COLO668 (cell line): ENCODE data around the gene FBXO46.
"Not testable (repeated sequence)": the region's sequence is repeated elsewhere in the genome, so short reads cannot be mapped to it uniquely, and the experiment has no call there.

ENCODE experiments used
- DNase-seq: peaks from one replicate; lab custom pipeline; 2025; ENCODE audit not compliant: unreplicated experiment; lab: John Stamatoyannopoulos, UW

The FBXO46 gene

DNA sequence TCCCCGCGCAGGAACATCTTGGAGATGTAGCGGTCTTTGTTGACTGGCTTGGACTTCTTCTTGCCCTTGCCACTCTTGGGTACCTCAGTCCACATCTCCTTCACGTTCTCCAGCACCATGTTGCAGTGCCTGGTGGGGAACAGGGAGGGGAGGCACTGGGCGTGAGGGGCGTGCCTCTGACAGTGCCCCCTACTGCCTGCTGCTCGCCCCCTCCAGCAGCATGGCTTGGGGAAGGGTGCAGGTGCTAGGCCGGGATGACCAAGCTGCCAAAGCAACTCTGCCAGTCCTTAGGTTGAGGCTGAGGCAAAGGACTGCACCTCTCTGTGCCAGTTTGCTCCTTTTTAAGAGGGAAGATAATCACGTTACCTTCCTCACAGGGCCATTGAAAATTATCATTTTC lies 43.1 kb downstream of the FBXO46 start:
- no peak for DNase-seq

DNA sequence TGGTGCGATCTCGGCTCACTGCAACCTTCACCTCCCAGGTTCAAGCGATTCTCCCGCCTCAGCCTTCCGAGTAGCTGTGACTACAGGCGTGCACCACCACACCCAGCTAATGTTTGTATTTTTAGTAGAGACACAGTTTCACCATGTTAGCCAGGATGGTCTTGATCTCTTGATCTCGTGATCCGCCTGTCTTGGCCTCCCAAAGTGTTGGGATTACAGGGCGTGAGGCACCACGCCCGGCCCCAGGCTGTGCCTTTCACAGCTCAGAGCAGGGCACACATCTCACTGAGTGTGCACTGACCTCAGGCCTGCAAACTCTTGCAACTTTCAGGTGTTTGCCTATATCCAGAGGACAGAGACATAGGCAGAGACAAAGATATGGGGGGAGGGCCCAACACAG lies 45.7 kb downstream of the FBXO46 start:
- DNase-seq: not testable (repeated sequence)

DNA sequence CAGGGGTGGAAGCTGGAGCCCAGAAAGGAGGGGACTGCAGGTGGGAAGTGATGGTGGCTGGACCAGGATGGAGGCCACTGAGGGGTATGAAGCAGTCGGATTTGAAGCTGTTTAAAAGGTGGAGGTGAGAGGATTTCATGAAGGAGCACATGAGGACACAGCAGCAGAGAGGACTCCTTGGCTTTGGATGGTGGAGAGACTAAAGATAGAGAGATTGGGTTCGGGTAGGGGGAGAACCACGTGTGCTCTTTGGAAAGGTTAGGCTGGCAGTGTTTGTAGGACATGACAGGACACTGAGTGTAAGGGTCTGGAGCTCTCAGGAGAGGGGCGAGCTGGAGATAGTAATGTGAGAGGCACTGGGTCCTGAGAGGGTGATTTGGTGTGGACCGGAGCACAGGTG lies 47.8 kb downstream of the FBXO46 start:
- DNase-seq: no peak

DNA sequence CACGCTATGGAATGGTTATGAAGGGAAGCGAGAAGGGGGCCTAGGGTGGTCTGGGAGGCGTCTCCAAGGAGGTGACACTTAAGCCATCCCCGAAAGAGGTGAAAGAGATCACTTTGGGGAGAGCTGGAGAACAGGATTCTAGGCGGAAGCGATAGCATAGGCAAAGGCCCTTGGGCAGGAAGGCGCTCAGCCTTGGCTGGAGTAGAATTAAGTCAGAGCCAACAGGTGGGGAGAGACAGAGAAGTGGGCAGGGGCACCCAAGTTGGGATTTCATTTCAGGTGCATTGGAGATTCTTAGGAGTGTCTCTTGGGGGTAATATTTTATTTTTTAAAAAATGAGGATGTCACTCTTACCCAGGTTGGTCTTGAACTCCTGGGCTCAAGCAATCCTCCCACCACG lies 48.6 kb downstream of the FBXO46 start:
- no peak for DNase-seq

DNA sequence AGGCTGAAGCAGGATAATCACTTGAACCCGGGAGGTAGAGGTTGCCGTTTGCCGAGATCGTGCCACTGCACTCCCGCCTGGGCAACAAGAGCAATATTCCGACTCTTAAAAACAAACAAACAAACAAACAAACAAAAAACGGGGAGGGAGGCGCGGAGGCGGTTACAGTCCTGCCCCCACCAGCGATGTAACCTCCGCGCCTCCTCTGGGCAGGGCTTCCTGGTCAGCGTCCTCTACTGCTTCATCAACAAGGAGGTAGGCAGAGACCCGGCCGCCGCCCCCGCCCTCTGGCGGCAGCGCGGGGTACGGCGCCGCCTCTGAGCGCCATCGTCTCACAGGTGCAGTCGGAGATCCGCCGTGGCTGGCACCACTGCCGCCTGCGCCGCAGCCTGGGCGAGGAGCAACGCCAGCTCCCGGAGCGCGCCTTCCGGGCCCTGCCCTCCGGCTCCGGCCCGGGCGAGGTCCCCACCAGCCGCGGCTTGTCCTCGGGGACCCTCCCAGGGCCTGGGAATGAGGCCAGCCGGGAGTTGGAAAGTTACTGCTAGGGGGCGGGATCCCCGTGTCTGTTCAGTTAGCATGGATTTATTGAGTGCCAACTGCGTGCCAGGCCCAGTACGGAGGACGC lies 49.2 kb downstream of the FBXO46 start:
- DNase-seq: peak; percentile 86

DNA sequence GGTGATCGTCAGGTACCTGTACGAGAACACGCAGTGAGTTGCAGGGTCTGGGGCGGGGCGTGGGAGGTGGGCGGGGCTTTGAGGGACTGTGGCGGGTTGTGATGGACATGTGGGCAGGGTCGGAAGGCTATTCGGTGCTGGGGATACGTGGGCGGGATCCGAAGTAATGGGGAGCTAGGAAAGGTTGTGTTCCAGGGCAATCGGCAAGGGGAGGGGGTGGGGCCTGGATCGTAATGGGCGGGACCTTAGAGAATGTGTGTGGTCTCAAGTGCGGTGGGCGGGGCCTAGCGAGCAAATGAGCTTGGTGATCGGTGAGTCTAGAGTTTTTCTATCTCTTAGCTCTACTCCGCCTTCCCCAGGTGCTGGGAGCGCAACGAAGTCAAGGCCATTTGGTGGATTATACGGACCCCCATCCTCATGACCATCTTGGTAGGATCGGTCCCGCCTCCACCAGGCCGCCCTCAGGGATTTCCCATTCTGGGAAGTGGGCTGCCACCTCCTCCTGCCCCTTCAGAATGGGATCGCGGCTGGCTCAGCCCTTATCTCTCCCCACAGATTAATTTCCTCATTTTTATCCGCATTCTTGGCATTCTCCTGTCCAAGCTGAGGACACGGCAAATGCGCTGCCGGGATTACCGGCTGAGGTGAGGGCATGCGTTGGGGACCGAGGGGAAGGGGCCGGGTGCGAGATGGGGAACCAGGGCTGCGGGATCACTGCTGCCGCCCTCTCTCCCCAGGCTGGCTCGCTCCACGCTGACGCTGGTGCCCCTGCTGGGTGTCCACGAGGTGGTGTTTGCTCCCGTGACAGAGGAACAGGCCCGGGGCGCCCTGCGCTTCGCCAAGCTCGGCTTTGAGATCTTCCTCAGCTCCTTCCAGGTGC lies 53.1 kb downstream of the FBXO46 start:
- peak; percentile 19 for DNase-seq

DNA sequence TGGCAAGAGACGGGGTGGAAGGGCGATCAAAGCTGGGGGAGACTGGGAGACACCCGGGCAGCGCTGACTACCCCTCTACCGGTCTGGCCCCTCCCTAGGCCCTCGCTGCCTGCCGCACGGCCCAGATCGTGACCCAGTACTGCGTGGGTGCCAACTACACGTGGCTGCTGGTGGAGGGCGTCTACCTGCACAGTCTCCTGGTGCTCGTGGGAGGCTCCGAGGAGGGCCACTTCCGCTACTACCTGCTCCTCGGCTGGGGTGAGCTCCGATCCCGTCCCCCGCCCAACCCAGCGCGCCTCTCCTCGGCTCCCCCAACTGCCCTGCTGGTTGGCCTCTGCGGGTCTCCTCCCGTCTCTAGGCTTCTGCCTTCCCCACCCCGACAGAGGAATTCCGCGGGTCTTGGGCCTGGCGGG lies 53.8 kb downstream of the FBXO46 start:
- DNase-seq: no peak

DNA sequence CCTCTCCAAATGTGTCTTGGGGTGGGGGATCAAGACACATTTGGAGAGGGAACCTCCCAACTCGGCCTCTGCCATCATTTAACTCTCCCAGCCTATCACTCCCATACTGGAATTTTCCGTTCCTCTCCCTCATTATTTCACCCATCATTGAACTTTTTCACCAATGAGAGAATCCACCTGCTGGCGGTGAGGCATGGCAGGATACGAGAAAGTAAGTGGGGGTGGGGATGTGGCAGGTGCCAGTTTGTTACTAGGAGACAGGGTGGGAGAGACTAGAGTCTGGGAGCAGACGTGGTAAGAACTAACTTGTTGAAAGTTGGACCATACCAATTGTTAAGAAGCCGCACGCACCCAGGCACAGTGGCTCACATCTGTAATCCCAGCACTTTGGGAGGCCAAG lies 55.8 kb downstream of the FBXO46 start:
- peak; percentile 8 for DNase-seq

DNA sequence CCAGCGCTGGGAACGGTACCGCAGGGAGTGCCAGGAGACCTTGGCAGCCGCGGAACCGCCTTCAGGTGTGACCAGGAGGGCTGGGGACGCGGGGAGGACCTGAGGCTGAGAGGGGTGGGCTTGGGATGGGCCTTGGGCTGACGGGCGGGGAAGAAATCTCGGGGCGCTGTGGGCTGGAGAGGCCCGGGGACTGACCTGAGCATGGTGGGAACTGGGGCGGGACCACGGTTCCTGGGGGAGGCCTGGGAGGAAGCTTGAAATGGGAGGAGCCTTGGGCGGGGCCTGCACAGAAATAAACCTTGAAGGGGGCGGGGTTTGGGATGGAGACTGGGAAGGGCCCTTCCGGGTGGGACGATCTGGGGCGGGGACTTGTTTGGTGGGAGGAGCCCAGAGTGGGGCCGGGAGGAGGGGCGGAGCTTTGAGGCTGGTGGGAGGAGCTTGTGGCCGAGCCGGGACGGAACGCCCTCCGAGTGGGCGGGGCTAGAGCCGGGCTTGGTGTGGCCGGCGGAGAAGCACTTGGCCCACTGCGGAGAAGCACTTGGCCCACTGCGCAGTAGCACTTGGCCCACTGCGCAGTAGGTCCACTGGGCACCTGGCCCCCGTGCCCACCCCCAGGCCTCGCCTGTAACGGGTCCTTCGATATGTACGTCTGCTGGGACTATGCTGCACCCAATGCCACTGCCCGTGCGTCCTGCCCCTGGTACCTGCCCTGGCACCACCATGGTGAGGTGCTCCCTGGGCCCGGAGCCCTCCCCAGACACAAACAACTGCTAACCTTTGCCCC lies 59.8 kb downstream of the FBXO46 start:
- DNase-seq: peak; percentile 21

DNA sequence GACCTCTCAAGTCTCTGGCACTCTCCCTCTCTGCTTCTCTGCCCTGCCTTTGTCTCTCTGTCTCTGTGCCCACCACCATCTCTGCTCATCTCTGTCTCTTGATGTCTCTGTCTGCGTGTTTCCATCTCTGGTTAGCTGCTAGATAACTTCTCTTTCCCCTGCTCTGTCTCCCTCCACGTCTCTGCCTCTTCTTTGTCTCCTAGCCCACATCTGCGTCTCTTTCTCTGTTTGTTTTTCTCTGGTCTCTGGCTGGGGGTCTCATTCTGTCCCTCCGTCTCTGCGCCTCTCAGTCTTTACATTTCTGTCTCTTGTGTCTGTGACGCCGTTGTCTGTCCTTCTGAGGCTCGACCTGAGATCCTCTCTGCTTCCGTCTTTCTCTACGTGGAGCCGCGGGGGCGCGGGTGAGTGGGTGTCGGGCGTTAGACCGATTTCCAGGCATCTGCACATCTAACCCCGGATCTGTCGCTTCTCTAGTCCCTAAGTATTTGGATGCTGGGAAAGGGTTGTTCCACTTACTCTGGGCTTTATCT lies 62.3 kb downstream of the FBXO46 start:
- peak; percentile 52 for DNase-seq

DNA sequence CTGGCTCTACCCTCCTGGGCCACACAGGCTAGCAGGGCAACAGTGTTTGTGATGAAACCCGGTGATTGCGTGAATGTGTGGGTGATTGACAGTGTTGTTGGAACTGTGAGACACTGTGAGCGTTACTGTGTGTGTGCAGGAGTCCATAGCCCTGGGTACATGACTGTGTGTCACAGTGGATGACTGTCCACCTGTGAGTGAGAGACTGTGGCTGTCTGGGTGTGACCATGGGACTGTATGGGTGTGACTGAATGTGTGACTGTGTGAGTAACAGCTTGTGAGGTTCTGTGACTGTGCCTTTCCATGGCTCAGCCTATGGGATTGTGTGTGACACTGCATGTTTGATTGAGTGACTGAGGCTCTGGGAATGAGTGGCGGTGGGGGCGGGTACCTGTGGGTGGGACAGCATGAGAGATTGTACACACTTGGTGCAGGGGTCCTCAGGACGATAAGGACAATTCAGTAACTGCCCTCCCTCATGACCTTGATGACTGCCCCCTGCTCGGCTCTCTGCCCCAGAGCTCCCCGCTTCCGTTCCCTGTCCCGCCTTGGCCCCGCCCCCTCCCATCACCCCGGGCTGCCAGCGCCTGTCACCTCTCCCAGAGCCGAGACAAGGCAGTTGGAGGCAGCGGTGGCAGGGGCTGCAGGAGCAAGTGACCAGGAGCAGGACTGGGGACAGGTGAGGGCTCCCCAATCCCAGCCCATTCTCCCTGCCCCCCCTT lies 62.9 kb downstream of the FBXO46 start, which contains the start of gene GIPR:
Gene GIPR (plus strand): TSS at position 602 of the 722 bp plus-strand sequence. CDS start 1,300 bp downstream, outside the sequence.
- peak; percentile 75 for DNase-seq

DNA sequence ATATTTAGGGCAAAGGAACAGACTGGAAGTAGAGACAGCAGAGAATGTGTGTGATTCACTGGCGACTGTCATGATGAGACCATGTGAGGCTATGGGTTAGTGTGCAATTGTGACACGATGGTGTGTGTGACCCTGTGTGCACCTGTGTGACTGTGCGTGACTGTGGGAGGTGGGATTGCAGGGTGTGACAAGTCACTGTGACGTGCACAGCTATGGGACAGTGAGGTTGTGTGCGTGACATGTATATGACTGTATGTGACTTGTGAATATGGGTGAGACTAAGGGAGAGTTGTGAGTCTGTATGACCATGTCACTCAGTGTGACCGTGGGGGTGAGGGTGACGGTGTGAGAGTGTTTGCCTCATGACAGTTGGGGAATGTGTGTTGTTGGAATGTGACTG lies 66.1 kb downstream of the FBXO46 start:
- DNase-seq: no peak

DNA sequence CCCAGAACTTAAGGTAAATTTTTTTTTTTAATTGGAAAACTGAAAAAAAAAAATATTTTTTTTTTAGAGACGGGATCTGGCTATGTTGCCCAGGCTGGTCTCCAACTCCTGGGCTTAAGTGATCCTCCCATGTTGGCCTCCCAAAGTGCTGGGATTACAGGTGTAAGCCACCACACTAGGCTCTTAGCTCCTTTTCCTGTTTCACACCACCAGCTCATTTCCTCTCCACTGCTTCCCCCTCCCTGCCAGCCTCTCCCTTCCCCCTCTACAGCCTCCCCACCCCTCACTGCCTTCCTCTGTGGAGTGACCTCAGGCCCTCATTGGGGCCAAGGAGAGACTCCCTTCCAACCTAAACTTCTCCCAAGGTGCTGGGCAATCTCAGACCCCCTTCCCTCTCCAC lies 66.9 kb downstream of the FBXO46 start:
- DNase-seq: no peak

DNA sequence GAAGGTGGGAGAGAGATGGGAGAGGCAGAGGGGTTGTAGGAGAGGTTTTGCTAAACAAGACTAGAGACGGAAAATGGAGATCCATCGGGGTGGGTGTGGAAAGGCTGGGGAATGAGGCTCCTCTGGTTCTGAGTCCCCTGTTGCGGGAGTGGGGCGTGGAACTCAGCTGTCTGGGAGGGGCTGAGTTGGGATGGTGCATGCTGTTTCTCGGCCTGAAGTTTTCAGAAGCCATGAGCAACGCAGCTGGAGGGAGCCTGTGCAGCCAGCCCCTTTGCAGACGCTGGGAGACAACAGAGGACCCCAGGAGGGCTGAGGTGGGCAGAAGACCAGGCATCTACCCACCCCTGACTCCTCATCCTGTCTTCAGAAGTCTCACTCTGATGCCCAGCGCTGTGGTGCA lies 70.1 kb downstream of the FBXO46 start:
- no peak for DNase-seq
